ENCODE results near the gene ANKS6.

- TF ChIP-seq, protein P1, sequence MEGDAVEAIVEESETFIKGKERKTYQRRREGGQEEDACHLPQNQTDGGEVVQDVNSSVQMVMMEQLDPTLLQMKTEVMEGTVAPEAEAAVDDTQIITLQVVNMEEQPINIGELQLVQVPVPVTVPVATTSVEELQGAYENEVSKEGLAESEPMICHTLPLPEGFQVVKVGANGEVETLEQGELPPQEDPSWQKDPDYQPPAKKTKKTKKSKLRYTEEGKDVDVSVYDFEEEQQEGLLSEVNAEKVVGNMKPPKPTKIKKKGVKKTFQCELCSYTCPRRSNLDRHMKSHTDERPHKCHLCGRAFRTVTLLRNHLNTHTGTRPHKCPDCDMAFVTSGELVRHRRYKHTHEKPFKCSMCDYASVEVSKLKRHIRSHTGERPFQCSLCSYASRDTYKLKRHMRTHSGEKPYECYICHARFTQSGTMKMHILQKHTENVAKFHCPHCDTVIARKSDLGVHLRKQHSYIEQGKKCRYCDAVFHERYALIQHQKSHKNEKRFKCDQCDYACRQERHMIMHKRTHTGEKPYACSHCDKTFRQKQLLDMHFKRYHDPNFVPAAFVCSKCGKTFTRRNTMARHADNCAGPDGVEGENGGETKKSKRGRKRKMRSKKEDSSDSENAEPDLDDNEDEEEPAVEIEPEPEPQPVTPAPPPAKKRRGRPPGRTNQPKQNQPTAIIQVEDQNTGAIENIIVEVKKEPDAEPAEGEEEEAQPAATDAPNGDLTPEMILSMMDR (IDR thresholded peaks at IDR 0.05): no peak
- TF ChIP-seq POLR2A (IDR thresholded peaks at IDR 0.05): no peak
These were observed 18.1 kb downstream of the ANKS6 start for GRCh38 chr9:98778251-98778650.

Data from breast epithelium (tissue), 3 donors.